ENCODE measurements around the gene HNRNPUL1.

Gene HNRNPUL1

GRCh38 chr19:41309180-41310032 is 45.2 kb downstream of the HNRNPUL1 start:
- no peak for DNase-seq

- peak; percentile 71 to 86 for DNase-seq
Measured at GRCh38 chr19:41310033-41310831, 46.1 kb downstream of the HNRNPUL1 start, which contains the start of gene CCDC97. Gene CCDC97, plus strand, starts transcription at chr19:41310172. Its CDS starts 139 bp downstream, at chr19:41310311.

GRCh38 chr19:41311072-41311471 is 46.9 kb downstream of the HNRNPUL1 start:
- DNase-seq: no peak

- DNase-seq: no peak
Measured at GRCh38 chr19:41311613-41312012, 47.4 kb downstream of the HNRNPUL1 start.

- DNase-seq: no peak
Measured at GRCh38 chr19:41316306-41316920, 52.2 kb downstream of the HNRNPUL1 start.

GRCh38 chr19:41318696-41319499 is 54.7 kb downstream of the HNRNPUL1 start:
- DNase-seq: no peak

- no peak for DNase-seq
Measured at GRCh38 chr19:41319500-41320184, 55.5 kb downstream of the HNRNPUL1 start.

- no peak for DNase-seq
Measured at GRCh38 chr19:41320185-41320518, 56.0 kb downstream of the HNRNPUL1 start.

GRCh38 chr19:41320568-41320967 is 56.4 kb downstream of the HNRNPUL1 start:
- DNase-seq: no peak

GRCh38 chr19:41321204-41321599 is 57.0 kb downstream of the HNRNPUL1 start:
- no peak for DNase-seq

GRCh38 chr19:41321600-41322270 is 57.6 kb downstream of the HNRNPUL1 start:
- no peak for DNase-seq

- DNase-seq: no peak
Measured at GRCh38 chr19:41322451-41322850, 58.3 kb downstream of the HNRNPUL1 start.

GRCh38 chr19:41323023-41323422 is 58.9 kb downstream of the HNRNPUL1 start:
- DNase-seq: no peak

- no peak for DNase-seq
Measured at GRCh38 chr19:41323430-41324125, 59.4 kb downstream of the HNRNPUL1 start.

GRCh38 chr19:41324231-41324702 is 60.1 kb downstream of the HNRNPUL1 start:
- DNase-seq: no peak

GRCh38 chr19:41324921-41325639 is 60.9 kb downstream of the HNRNPUL1 start:
- no peak for DNase-seq

- no peak for DNase-seq
Measured at GRCh38 chr19:41325640-41325946, 61.4 kb downstream of the HNRNPUL1 start.

- peak in 1 of 2 experiments; percentile 28 for DNase-seq
Measured at GRCh38 chr19:41325947-41326706, 62.0 kb downstream of the HNRNPUL1 start.

GRCh38 chr19:41327076-41327575 is 63.0 kb downstream of the HNRNPUL1 start:
- DNase-seq: no peak
